ENCODE measurements around the gene CDO1.
A peak's percentile ranks its signal among the peaks of the same experiment; 100 is the strongest.

Gene CDO1

DNA sequence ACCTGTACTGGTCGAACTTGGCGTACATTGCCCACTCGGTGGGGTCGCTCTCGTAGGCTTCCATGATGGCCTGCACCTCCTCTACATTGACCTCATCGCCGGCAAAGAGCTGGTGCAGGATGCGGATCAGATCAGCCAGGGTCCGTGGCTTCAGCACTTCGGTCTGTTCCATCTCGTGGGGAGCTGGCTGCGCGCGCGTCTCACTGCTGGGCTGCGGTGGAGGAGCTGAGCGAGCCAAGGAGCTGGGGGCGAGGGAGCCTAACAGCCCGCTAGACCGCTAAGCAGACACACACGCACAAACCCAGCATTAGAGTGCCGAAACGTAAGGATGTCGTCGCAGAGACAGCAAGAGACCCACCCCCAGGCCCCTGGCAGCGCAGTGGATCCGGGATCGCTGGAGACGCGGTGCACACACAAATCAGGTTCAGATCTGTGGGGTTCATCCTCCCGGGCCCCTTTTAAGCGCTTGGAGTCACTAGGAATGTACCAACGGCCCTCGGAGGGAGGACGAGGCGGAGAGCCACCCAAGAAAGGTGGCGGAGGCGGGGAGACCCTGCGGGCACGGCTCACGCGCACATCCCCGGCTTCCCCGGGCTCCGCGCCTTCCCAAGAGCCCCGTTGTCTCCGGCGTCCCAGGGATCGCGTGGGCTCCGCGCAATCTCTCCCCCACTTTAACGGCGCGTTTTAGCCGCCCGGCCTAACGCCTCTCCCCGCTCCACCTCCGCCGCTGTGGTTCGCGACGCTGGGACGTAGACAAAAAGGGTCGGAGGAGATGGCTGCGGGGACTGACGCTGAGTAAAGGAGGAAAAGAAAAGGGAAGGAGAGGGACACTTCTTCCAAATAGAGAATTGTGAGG, at the start of gene CDO1:
Gene CDO1 (minus strand): TSS at position 434 of the 856 bp plus-strand sequence. CDS start 262 bp downstream, at position 172.
- DNase-seq (ENCODE audit: low read depth), result peak; percentile 47

DNA sequence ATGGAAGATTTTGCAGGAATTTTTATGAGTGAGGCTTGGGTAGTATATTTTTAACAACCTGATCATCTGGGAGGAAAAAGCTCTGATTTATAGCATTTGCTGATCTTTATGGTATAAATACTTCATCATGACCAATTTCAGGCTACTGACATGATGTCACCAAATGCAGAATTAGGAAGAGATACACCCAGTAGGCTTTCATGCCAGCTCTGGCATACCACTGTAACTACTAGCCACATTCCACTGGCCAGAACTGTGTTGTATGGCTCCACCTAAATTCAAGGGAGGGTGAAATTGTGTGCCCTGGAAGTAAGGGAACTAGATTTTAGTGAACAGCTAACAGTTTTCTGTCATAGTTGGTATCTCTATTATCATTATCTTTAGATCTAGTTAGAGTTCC, 42.9 kb upstream of the CDO1 start:
- DNase-seq (ENCODE audit: low read depth), result peak; percentile 71

DNA sequence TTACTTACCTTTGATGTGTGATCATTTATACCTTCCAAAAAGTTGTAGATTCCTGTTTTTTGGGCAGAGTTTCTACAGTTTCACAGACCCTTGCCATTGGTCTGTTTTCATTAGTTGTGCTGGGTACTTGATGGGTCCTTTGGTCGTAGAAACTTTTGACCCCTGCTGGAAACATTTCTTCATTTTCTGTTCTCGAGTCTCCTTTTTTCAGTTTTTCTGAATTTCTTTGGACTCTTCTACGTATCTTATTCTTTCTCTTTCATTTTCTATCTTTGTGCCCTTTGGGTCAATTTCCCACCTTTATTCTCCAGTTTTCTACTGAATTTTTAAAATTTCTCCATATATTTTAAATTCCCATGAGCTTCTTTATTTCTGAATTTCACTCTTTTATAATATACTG, 41.9 kb upstream of the CDO1 start:
- no peak for DNase-seq (ENCODE audit: low read depth)

DNA sequence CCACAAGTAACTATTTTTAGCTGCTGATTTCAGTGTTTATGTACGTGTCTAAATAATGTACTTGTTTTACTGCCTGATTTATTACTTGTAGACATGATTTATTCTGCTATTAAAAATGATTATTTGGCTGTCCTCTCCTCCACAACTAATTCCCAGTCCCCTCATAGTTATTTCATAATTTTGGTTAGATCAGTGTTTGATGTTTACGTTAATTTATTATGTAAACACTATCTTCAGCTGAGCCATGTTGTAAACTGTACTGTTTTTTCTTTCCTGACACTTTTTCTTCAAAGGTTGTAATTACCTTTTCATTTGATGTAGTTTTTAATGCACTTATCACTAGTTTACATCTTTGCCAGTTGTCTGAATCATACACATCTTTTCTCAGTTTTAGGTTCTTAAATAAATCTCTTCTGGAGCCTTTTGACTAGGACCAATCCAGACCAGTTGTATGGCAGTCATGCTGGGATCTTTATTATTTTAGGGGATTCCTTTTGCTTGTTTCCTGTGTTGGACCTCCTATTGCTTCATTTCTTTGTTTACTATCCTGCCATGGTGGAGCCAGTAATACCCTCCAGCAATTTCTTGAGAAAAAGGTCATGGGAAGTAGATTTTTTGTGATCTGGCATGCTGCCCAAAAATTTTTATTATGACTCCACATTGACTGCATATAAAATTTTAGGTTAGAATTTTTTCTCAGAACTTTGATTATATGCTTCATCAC, 41.3 kb upstream of the CDO1 start:
- peak; percentile 87 for DNase-seq (ENCODE audit: low read depth)

DNA sequence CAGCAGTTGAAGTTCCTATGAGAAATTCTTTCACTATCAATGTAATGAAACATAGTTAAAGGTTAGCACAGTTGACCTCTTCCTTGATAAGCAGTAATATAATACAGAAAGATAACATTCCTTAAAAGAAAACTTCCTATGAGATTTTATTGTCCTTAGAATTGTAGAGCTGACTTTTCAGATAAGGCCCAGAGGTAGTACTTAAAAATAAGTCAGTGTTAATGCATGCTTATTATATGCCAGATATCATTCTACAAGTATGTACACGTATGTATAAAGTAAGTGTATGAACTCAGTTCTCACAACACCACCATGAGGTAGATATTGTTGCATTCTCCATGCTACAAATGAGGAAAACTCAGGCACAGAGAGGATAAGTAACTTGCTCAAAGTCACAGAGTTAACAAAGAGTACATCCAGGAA, 40.6 kb upstream of the CDO1 start:
- DNase-seq (ENCODE audit: low read depth), result no peak

DNA sequence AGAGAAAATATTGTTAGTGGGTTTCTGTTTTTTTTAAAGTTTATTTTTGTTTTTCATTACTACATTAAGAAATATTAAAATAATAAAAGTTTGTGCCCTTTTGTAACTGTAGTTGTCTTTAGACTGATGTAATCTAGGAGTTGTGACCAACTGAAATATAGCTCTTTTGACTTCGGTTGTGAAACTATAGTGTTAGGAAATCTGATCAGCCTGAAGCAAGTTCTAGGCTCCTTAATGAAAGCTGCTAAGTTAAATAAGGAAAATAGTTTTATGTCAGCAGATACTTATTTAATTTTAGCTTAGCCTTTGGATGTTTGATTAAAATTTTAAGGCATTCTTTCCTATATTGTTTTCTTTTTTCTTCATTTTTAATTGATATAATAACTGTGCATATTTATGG, 39.5 kb upstream of the CDO1 start:
- no peak for DNase-seq (ENCODE audit: low read depth)

DNA sequence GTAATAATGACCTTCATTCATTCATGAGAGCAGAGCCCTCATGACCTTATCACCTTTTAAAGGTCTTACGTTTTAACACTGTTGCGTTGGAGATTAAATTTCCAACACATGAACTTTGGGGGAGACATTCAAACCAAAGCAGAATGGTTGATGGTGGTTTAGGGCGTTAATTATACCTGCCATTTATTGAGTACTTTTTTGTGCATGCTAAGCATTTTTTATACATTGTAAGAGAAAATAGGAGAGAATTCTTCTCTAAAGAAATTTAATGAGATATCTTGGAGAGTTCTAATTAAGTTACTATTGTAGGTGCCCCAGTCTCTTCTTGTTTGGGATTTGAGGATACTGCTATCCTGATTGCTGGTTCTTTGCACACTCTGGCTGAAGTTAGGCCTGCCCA, 37.7 kb upstream of the CDO1 start:
- no peak for DNase-seq (ENCODE audit: low read depth)

DNA sequence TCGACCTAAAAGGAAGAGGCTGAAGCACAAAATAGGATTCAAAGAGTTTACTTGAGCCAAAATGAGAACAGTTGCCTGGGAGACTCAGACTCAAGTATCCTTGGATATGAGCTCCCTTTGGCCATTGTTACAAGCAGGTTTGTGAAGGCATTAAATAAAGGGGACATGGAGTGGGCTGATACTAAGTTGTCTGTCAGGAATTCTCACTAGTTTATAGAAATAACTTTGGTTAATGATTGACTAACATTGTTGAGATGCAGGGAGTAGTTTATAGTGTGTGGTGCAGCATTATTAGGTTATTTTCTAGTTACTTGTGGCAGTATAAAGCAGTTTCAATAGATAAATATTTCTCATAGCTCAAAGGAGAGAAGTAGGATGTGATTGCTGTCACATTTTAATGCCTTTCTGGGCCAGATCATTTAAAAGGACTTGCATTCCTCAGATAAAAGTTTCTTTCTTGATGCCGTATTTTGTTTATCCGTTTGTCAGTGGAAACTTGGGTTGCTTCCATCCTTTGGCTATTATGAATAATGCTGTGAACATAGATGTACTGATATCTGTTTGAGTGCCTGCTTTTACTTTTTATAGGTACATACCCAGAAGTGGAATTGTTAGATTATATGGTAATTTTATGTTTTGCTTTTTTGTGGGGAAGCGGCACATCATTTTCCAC, 34.4 kb upstream of the CDO1 start:
- DNase-seq (ENCODE audit: low read depth), result peak; percentile 71

DNA sequence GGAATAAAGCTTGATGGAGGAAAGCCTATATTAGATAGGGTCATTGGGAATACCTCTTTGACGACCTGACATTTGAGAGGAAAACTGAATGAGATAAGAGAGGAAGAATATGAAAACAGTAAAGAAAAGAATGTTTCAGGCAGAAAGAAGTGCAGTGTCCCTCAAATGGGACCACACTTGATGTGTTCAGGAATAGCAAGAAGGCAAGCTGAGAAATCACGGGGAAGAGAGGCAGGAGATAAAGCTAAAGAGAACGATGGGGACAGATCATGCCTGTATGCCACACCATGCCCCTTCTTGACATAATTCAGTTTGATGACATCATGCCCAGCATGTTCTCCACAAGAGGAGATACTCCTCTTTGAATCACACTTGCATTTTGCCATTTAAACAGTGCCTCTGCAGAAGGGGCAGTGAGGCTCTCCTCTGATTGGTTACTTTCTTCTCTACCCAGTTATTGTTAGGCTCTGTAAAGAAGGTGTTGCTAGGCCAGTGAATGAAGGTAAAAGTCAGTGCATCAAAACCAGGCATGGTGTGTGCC, 32.9 kb upstream of the CDO1 start:
- no peak for DNase-seq (ENCODE audit: low read depth)

DNA sequence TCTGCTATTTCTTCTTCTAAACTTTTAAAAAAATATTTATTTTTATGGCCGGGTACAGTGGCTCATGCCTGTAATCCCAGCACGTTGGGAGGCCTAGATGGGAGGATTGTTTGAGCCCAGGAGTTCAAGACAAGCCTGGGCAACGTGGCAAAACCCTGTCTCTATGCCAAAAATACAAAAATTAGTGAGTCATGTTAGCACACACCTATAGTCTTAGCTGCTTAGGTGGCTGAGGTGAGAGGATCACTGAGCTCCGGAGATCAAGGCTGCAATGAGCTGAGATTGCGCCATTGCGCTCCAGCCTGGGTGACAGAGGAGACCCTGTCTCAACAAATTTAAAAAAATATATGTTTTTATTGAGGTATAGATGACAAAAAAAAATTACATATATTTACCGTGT, 30.8 kb upstream of the CDO1 start:
- DNase-seq (ENCODE audit: low read depth), result no peak

DNA sequence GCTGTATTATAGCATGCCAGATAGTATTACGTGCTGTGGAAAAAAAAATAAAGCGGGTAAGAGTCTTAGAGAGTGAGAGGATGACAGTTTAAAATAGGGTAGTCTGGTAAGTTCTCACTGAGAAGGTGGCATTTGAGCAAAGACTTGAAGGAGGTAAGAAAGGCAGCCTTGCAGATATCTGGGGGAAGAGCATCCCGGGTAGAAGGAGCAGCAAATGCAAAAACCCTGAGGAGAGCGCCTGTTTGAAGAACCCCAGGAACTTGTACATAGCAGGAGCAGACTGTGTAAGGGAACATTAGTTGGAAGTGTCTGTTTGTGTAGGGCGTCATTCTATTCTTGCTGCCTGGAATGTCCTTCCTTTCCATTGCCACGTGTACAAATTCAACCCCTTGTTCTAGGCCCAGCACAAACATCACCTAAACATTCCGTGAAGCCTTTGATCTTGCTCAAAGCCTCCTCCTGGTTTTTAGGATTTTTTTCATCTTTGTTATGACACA, 27.9 kb upstream of the CDO1 start:
- no peak for DNase-seq (ENCODE audit: low read depth)

DNA sequence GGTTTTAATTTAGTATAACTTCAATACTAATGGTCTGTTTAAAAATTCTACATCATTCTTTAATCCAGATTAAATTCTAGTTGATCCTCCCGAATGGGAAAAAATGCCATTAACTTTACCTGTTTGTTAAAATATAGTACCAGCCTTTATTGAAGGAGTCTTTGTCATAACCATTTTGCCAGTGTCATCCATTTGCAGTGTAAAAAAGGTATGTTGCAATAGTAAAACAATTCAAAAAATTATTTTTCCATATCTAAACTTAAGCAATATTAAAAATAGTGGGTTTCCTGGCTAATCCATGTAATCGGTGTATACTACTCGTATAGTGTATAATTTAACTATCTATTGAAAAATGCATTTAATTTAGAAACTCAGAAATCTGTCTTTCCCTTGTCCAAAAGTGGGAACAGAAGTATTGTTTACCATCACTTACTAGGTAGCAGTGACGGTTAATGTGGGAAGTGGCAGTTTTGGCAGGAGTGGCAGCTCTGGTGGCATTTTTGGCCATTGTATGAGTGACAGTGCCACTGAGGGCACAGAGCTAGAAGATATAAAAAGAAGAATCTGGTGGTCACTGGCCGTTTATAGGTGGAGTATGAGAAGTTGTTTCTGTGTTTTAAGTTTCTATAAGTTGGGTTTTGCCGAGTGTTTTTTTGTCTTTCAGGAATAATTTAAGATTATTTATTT, 27.1 kb upstream of the CDO1 start:
- no peak for DNase-seq (ENCODE audit: low read depth)

DNA sequence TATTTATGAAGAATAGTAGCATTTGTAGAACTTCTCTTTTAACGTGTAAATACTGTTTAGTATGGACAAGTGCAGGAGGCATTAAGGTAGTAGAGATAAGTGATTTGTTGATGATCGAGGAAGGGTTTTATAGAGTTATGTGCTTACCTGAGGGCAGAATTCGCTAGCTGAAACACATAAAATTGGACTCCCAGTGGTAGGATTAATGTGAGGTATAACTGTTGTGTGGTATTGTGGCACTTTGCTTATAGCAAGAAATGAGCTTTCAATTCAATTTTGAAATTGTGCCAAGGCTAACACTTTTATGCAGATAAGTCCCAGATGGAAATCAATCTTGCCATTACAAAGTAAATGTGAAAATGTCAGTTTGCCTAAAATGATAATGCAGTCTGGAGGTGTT, 26.5 kb upstream of the CDO1 start:
- no peak for DNase-seq (ENCODE audit: low read depth)

DNA sequence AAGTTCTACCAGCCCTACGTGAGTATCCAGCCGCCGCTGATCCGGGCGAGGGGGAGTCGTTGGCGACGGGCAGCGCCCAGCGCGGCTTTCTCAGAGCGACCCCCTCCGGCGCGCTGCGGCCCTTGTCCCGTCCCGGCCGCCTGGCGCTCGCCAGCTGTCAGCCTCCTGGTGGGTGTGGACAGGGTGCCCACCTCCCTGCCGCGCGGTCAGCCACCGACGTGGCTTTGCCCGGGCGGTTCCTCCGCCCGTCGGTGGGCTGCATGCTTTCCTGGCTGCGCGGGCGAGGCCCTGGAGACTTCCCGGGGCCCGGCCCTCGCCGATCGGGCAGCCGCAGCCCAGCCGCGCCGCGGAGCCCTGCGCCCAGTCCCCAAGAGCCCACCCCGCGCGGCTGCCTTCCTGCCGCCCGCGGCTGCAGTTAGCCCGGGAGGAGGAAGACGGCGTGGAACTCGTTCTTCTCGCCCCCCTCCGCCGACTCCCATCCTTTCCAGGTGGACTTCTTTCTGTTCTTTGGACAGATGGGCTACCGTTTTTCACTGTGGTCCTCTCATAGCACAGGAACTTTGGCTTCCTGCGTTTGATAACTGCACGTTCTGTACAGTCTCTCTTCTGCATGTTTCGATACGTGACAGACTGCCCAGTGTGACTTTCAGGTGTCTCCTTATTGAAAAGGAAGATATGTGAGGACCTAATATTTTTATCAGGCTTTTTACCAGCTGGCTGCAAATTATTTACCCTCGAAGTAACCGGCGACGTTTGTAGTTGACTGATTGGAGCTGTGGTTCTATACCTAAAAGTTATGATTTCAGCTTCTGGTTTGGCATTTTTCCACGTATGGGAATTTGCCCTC, 25.9 kb upstream of the CDO1 start:
- peak; percentile 75 for DNase-seq (ENCODE audit: low read depth)

DNA sequence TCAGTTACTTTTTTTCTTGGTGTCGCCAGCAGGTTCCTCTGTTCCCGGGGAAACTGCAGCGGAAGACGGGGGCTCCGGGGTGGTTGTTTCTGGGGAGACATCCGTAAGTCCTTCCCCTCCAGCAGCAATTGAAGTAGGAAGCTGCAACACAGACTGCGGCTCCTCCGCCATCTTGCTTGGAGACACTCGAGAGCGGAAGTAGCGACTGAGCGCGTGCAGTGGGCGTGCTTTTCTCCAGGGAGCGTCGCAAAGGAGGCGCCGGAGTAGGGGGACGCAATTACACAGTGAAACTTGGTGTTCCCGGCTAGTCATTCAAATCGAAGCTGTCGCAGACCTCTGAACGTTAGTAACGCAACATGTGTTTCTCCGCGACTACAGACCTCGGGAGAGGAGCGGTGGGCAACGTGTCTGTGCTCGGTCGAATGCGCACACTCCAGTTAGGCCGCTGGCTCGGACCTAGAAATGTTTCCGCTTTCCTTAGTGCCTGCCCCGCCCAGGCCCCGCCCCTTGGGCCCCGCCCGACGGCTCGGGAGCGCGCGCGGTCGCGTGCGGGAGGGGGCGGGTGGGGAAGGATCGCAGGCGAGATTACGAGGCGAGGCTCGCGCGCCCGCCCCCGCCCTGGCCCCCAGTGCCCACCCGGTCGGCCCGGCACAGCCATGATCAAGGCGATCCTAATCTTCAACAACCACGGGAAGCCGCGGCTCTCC, 25.1 kb upstream of the CDO1 start, which contains the start of the genes AP3S1 and ATG12:
Gene AP3S1 (plus strand): TSS at position 554 of the 707 bp plus-strand sequence. CDS start 103 bp downstream, at position 657.
Gene ATG12 (minus strand): TSS at position 184 of the 707 bp plus-strand sequence. CDS start 13 bp downstream, at position 171.
- DNase-seq (ENCODE audit: low read depth), result peak; percentile 92

DNA sequence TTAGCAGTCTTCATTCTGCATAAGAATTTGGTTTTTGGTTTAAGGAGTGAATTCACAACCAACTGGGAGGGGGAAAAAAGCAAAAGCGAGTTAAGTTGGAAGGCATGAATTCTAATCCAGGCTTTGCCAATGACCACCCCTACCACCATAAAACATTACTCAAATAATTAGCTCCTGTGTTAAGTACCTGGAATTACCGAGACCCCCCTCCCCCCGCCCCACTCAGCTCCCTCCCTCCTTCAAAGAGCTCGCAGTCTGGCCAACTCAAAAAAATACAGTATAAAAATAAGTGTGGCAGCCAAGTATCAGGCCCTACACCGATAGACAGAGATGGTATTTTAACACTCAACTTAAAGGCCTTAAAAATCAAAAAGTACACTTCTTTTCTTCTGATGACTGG, 24.4 kb upstream of the CDO1 start:
- no peak for DNase-seq (ENCODE audit: low read depth)

DNA sequence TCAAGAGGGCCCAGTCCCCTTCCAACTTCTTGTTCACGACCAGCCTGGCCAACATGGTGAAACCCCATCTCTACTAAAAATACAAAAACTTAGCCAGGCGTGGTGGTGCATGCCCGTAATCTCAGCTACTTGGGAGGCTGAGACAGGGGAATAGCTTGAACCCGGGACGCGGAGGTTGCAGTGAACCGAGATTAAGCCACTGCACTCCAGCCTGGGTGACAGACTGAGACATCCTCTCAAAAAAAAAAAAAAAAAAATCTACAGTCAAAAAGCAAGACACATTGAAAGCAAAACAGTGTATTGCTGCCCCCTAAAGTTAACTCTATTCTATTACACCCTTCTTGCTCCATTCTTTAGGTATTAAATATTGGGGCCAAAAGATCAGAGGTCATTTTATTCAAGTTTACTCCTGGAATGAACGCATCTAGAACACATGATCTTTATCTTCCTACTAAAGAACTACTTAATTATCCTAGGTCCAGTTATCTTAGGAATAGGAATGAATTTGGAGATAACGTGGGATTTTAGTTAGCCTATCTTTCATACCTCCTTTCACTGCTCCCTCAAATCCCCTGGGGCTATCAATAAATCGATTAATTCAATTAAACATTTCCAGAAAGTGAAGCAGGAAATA, 22.5 kb upstream of the CDO1 start:
- peak; percentile 64 for DNase-seq (ENCODE audit: low read depth)

DNA sequence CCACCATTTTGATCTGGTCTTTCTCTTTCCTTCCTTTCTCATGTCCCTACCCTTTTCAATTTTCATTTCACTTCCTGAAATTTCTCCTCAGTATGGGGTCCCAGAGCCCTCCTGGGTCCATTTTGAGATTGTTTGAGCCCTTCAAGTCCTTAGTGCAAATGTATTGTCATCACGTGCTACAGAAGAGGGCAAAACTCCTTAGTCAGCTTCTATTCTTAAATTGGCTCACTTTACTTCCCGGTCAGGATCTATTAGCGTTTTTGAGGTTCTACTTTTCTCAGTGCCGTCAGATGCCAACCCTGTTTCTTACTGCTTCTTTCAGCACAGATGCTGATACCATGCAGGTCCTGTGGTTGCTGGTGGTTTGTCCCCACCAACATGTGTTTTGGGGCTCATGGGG, 19.0 kb upstream of the CDO1 start:
- no peak for DNase-seq (ENCODE audit: low read depth)

DNA sequence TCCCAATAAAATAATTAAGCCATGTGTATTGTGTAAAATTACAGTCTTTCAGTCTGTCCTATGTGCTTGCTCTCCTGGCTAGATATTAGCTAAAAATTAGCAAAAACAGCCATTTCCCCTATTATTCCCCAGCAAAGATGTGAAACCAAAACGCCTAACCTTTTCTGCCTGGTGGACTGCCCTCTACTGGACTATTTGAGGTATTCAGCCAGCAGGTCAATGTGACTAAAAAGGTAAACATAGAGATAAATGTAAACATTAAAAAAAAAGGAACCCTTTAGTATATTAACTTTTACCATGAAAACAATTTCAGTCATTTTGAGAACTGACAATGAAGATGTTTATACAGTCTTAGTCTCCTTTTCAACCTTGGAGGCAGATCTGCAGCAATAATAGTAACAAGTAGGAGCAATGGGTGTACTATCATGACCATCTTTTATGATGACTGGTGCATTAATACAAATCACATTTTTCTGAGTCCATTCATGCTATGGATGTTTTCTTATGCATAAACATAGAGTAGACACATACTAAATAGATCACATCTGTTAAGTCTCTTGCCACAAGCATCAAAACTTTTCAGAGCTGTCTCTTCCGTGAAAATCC, 14.8 kb upstream of the CDO1 start:
- peak; percentile 56 for DNase-seq (ENCODE audit: low read depth)
